Tibial artery (tissue), 4 donors: ENCODE results near the gene TNFAIP8L3.
A peak's percentile ranks its signal among the peaks of the same experiment; 100 is the strongest.

ENCODE experiments used
- DNase-seq, 2 donors: peaks; one replicate each; pipeline ENCODE4 v3.0.0-alpha.2; 2019
- H3K27ac ChIP-seq, 2 donors: fragments of 200-600 bp; sonication (generic) in 1 of 2; 1 replicate in 1 of 2; 2 replicates in 1 of 2; pipeline ENCODE4 v1.5.1; 2018 to 2019; ENCODE audit warnings: mild to moderate bottlenecking in 1 of 2
- H3K27me3 ChIP-seq, 2 donors: fragments of 200-600 bp; sonication (generic) in 1 of 2; one replicate each; pipeline versions ENCODE4 v1.5.1 to v1.6.0; 2016 to 2019
- H3K36me3 ChIP-seq, 3 donors: fragments of 200-600 bp; sonication (generic) in 2 of 3; one replicate each; pipeline ENCODE4 v1.5.1; 2016 to 2019; ENCODE audit warnings: mild to moderate bottlenecking in 2 of 3
- H3K4me1 ChIP-seq, 4 donors: fragments of 200-600 bp; sonication (generic) in 2 of 4; 1 replicate in 3 of 4; 2 replicates in 1 of 4; pipeline ENCODE4 v1.5.1; 2016 to 2019
- H3K4me3 ChIP-seq, 2 donors: fragments of 200-600 bp; sonication (generic) in 1 of 2; 1 replicate in 1 of 2; 2 replicates in 1 of 2; pipeline ENCODE4 v1.5.1; 2018 to 2019; ENCODE audit warnings: mild to moderate bottlenecking in 2 of 2
- H3K9me3 ChIP-seq, 3 donors: fragments of 200-600 bp; sonication (generic) in 1 of 3; one replicate each; pipeline ENCODE4 v1.5.1; 2016 to 2019
- CTCF ChIP-seq, 2 experiments: fragments of 200-600 bp in 1 of 2; fragments of 450-650 bp in 1 of 2; IDR thresholded peaks; one replicate each; pipeline ENCODE4 v1.5.1; 2017 to 2019; ENCODE audit warnings: antibody characterized with exemption in 2 of 2, mild to moderate bottlenecking in 1 of 2, moderate library complexity in 1 of 2
- intact Hi-C: fragments of 100-400 bp; cut with DNase I; formaldehyde crosslinking; loops from one replicate; pipeline ENCODE4 v1.15.0; 2023; ENCODE audit warnings: low total_unique reads

The TNFAIP8L3 gene

GRCh38 chr15:51098331-51098619, 3.6 kb upstream of the TNFAIP8L3 start:
- H3K27me3 ChIP-seq = no peaks in the 10 kb centered on the region
- H3K27ac ChIP-seq = peak overlapping the region; percentile 14 to 35
- DNase-seq = no peak
- H3K4me1 ChIP-seq = peaks cover 0 to 39% (median 10%) of the 10 kb centered on the region in 4 donors
- no peaks in the 10 kb centered on the region for H3K9me3 ChIP-seq
- no peaks in the 10 kb centered on the region for H3K36me3 ChIP-seq
- intact Hi-C loops = no loop called here
- no peak for TF ChIP-seq CTCF (IDR thresholded peaks at IDR 0.05)
- H3K4me3 ChIP-seq = no peak overlapping the region

- TF ChIP-seq CTCF (IDR thresholded peaks at IDR 0.05) = no peak
- peak overlapping the region; percentile 14 to 35 for H3K27ac ChIP-seq
- H3K4me1 ChIP-seq = peaks cover 0 to 40% (median 12%) of the 10 kb centered on the region in 4 donors
- no peaks in the 10 kb centered on the region for H3K27me3 ChIP-seq
- H3K36me3 ChIP-seq = no peaks in the 10 kb centered on the region
- intact Hi-C loops = no loop called here
- no peak overlapping the region for H3K4me3 ChIP-seq
- H3K9me3 ChIP-seq = no peaks in the 10 kb centered on the region
- no peak for DNase-seq
These were observed 3.0 kb upstream of the TNFAIP8L3 start for GRCh38 chr15:51097553-51098330.

DNA sequence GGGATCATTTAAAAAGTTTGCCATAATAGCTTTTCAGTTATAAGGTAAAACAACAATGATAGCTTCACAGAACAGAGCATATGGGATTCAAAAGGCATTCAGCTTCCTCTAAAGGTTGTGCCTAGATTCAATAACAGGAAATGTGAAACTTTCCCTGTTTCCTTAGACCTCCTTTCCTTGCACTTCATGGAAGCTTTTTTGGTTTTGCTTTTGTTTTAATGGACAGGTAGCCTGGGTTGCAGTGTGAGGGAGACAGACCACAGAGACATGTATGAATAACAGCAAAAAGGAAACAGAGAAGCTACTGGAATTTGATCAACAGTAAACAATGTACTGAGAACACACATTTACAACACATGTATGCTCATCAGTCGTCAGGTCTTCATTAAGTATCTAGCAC, 2.3 kb upstream of the TNFAIP8L3 start:
- Histone ChIP-seq H3K9me3 (no peaks in the 10 kb centered on the region), H3K36me3 (no peaks in the 10 kb centered on the region), H3K27ac (peak overlapping the region; percentile 14 to 35), H3K4me3 (no peak overlapping the region), H3K4me1 (peaks cover 0 to 48% (median 12%) of the 10 kb centered on the region in 4 donors), H3K27me3 (no peaks in the 10 kb centered on the region)
- no peak for TF ChIP-seq CTCF (IDR thresholded peaks at IDR 0.05)
- intact Hi-C loops = no loop called here
- no peak for DNase-seq

DNA sequence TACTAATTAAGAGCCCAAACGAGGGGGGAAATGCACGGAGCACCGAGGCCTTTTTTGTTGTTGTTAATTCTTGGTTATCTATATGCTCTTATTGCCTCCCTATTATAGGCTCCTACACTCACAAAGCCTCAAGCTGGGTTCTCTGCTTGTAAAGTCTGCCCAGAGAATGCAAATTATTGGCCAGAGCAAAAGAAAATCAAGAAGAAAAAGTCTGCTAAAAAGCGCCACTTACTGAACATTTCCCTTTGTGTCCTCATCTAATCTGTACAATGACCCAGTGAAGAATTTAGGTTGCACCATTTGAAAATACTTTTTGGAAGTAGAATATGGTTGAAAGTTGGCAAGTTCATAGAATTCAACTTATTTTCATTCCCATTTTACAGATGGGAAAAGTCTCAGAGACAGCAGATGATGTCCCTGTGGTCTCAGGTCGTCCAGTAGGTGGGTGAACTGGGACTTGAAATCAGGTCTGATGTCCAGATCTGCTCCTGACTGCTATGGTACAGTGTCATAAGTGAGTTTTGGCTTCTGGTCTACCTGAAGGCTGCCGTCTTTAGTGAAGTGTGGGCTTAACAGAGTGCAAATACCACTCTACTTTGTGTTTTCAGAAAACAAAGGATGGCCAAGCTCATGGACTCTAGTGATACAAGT, 1.1 kb upstream of the TNFAIP8L3 start:
- H3K27ac ChIP-seq = peak overlapping the region; percentile 91 to 95
- no peak for TF ChIP-seq CTCF (IDR thresholded peaks at IDR 0.05)
- intact Hi-C loops = loop anchor here (2.0 kb wide), 1 partner anchor 19 kb away; no protein-coding TSS in a partner anchor
- peak overlapping the region; percentile 88 to 92 for H3K4me3 ChIP-seq
- no peak for DNase-seq
- H3K4me1 ChIP-seq = peaks cover 0 to 57% (median 15%) of the 10 kb centered on the region in 4 donors
- H3K9me3 ChIP-seq = no peaks in the 10 kb centered on the region
- H3K36me3 ChIP-seq = no peaks in the 10 kb centered on the region
- no peaks in the 10 kb centered on the region for H3K27me3 ChIP-seq

DNA sequence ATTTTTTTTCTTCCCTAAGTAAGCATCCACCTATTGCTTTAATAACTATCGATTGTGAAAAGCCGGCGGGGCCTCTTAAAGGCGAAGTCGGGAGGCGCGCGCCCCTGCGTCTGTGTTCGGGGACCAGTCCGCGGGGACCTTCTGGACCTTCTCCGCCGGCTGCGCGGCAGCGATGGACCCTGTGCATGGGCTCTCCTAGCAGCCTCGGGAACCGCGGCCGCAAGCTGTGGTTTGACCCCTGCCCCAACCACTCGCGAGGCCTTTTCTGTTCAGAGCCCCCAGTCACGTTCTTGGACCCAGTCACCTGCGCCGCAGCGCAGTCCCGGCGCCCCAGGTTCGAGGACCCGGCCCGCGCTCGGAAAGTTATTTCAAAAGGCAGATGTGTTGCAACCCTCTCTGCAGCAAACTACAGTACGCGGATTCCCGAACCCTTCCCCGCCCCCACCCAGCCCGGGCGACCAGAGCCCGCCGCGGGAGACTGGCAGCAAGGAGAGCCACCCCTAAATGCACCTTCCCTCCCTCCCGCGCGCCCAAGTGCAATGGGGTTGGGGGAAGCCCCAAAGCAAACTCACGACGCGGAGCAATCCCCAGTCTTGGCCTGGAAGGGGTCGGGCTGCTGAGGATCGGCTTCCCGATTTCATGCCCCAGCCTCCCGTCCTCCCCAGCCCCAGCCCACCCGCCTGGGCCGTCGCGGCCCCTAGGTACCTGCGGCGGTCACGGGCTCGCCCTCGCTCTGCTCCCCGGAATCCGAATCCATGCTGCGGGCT, 684 bp downstream of the TNFAIP8L3 start:
- TF ChIP-seq CTCF (IDR thresholded peaks at IDR 0.05) = no peak
- Histone ChIP-seq H3K9me3 (no peaks in the 10 kb centered on the region), H3K36me3 (no peaks in the 10 kb centered on the region), H3K4me3 (peak overlapping the region; percentile 88 to 92), H3K27ac (peak overlapping the region; percentile 91 to 95), H3K27me3 (no peaks in the 10 kb centered on the region), H3K4me1 (peaks cover 0 to 74% (median 25%) of the 10 kb centered on the region in 4 donors)
- intact Hi-C loops = loop anchor here (2.0 kb wide), 1 partner anchor 21 kb away; no protein-coding TSS in a partner anchor
- peak; percentile 75 to 89 for DNase-seq
